IMR-90 (cell line): Measurements from ENCODE around the gene IL1R2.

ENCODE experiments used
- BHLHE40 ChIP-seq: fragments of 150-350 bp; IDR thresholded peaks from 2 replicates; pipeline ENCODE4 v1.6.1; 2016; ENCODE audit warnings: mild to moderate bottlenecking, low read depth, low read length
- MAFK ChIP-seq: IDR thresholded peaks from 2 replicates; pipeline ENCODE4 v1.6.1; 2012; ENCODE audit warnings: low read depth, low read length, improper control_type of control experiment
- MAZ ChIP-seq: IDR thresholded peaks from 2 replicates; pipeline ENCODE4 v1.6.1; 2012; ENCODE audit warnings: low read depth, mild to moderate bottlenecking, low read length, improper control_type of control experiment, moderate library complexity, borderline replicate concordance
- POLR2A ChIP-seq: IDR thresholded peaks from 2 replicates; pipeline ENCODE4 v1.6.1; 2012; ENCODE audit warnings: mild to moderate bottlenecking, low read depth, low read length
- RAD21 ChIP-seq: IDR thresholded peaks from 2 replicates; pipeline ENCODE4 v1.6.1; 2012; ENCODE audit warnings: low read length, improper control_type of control experiment
- RFX5 ChIP-seq: IDR thresholded peaks from 2 replicates; pipeline ENCODE4 v1.8.0; 2012; ENCODE audit warnings: low read depth, mild to moderate bottlenecking, low read length, moderate library complexity
- TF ChIP-seq, protein P1 (sequence below): conservative IDR thresholded peaks from 2 replicates; pipeline ENCODE4 v1.5.1; 2012; ENCODE audit warnings: mild to moderate bottlenecking, low read depth, low read length, improper control_type of control experiment
- TF ChIP-seq, protein P2 (sequence below): fragments of 150-350 bp; IDR thresholded peaks from 2 replicates; pipeline ENCODE4 v1.6.1; 2017; ENCODE audit warnings: mild to moderate bottlenecking, antibody characterized with exemption, low read length, low read depth

DNA sequence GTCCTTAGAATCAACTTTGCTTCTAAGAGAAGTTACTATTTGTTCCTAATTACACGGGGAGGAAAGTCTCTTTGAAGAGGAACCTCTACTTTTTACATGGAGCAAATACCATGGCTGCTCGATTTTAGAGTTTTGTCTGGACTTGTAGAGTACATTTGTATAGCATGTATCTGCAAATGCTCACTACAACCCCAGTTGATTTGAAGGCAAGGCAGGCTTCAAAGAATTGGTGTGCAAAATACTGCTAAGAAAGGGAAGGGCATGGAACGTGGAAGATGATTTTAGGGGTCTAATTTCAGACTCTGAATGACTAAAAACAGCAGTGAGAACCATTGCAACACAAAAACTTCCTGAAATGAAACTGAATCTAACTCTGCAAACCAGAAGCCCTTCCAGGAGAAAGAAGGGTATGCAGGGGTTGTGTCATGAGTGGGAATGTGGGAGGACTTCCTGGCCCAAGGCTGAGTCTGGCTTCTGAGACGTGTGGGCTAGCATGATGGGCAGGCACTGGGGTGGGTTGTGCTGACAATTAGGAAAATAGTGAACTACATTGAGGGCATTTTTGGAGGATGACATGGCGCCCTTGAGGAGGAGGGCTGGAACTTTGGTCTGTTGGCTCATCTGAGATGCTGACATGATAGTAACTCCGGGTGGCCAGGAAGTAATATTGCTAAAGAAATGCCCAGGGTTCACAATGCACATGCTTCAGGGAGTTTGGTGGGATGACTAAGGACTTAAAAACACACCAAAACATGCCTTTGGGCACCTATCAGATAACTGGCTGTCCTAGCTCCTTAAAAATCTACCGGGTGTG, 18.9 kb upstream of the IL1R2 start:
- TF ChIP-seq, protein P1, sequence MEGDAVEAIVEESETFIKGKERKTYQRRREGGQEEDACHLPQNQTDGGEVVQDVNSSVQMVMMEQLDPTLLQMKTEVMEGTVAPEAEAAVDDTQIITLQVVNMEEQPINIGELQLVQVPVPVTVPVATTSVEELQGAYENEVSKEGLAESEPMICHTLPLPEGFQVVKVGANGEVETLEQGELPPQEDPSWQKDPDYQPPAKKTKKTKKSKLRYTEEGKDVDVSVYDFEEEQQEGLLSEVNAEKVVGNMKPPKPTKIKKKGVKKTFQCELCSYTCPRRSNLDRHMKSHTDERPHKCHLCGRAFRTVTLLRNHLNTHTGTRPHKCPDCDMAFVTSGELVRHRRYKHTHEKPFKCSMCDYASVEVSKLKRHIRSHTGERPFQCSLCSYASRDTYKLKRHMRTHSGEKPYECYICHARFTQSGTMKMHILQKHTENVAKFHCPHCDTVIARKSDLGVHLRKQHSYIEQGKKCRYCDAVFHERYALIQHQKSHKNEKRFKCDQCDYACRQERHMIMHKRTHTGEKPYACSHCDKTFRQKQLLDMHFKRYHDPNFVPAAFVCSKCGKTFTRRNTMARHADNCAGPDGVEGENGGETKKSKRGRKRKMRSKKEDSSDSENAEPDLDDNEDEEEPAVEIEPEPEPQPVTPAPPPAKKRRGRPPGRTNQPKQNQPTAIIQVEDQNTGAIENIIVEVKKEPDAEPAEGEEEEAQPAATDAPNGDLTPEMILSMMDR: no peak
- TF ChIP-seq POLR2A (no peak), MAFK (no peak), RAD21 (no peak), RFX5 (no peak), BHLHE40 (peak; percentile 39; the same call in 1 of the 2 replicates), MAZ (0 out of 2 replicates have a peak, but pooled peaks have one; percentile 12)
- TF ChIP-seq, protein P2, sequence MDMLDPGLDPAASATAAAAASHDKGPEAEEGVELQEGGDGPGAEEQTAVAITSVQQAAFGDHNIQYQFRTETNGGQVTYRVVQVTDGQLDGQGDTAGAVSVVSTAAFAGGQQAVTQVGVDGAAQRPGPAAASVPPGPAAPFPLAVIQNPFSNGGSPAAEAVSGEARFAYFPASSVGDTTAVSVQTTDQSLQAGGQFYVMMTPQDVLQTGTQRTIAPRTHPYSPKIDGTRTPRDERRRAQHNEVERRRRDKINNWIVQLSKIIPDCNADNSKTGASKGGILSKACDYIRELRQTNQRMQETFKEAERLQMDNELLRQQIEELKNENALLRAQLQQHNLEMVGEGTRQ: no peak
